ENCODE measurements around the gene SELPLG. TPM values are rescaled to one million over a fixed set of nuclear protein-coding genes. Genes with fewer than 3 reads are reported as not detected.
A peak's percentile ranks its signal among the peaks of the same experiment; 100 is the strongest.
"Not testable (repeated sequence)": the region's sequence is repeated elsewhere in the genome, so short reads cannot be mapped to it uniquely, and the experiment has no call there.

The SELPLG gene
- total RNA-seq, 4 donors from 2014 or later: 1.3 to 5.6 (median 3.0) TPM

GRCh38 chr12:108620236-108620879 is 13.3 kb downstream of the SELPLG start:
- WGBS: 96% methylated on average over 10 of the region's 10 CpGs

DNA sequence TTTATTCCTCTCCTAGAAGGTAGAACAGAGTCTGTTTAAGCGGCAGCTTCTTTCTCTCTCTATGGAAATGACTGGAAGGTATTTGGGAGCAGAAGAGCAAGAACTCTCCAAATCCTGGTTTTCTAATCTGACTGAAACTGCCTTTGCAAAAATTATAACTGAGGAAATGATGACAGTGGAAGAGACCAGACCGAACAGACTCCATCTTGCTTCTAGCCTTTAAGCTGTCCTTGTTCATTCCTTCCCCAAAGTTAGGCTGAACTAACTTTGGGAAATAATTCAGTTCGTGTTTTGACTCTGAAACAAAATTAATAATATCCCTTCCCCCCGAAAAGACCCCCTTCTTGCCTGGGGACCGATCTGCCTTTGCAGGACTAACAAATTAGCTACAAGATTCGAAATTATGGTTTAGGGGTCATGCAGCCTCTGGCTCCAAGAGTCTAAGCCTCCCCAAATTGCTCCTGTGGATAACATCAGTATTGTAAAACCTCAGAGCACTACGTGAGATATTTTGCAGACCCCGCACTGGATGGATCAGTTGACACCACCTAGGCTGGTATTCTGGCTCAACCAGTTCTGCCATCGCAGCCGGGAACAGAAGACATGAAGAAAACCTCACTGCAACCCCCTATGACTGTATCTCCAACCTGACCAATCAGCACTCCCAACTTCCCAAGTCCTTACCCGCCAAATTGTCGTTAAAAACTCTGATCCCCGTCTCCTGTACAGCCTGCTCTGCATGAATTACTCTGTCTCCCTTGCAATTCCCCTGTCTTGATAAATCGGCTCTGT is 14.1 kb downstream of the SELPLG start:
- Histone ChIP-seq H3K27ac (no peak overlapping the region), H3K36me3 (no peaks in the 10 kb centered on the region), H3K27me3 (no peaks in the 10 kb centered on the region), H3K9me3 (no peaks in the 10 kb centered on the region), H3K4me1 (peaks cover 7% of the 10 kb centered on the region), H3K4me3 (no peak overlapping the region)
- TF ChIP-seq EP300 (IDR thresholded peaks at IDR 0.05) (no peak), POLR2AphosphoS5 (IDR thresholded peaks at IDR 0.05) (no peak), CTCF (IDR thresholded peaks at IDR 0.05) (no peak), POLR2A (IDR thresholded peaks at IDR 0.05) (no peak)
- WGBS: 54% methylated on average over 13 of the region's 14 CpGs
- DNase-seq (ENCODE audit: low spot score in 2 of 2): no peak

More at GRCh38 chr12:108620236-108620879, 13.3 kb downstream of the SELPLG start:
- no peak for TF ChIP-seq CTCF (IDR thresholded peaks at IDR 0.05)
- TF ChIP-seq POLR2A (IDR thresholded peaks at IDR 0.05): no peak
- no peak for TF ChIP-seq EP300 (IDR thresholded peaks at IDR 0.05)
- TF ChIP-seq POLR2AphosphoS5 (IDR thresholded peaks at IDR 0.05): no peak
- H3K4me3 ChIP-seq: no peak overlapping the region
- no peaks in the 10 kb centered on the region for H3K36me3 ChIP-seq
- DNase-seq (ENCODE audit: low spot score in 2 of 2): no peak
- no peaks in the 10 kb centered on the region for H3K27me3 ChIP-seq
- H3K4me1 ChIP-seq: peaks cover 7% of the 10 kb centered on the region
- H3K27ac ChIP-seq: no peak overlapping the region
- H3K9me3 ChIP-seq: no peaks in the 10 kb centered on the region

DNA sequence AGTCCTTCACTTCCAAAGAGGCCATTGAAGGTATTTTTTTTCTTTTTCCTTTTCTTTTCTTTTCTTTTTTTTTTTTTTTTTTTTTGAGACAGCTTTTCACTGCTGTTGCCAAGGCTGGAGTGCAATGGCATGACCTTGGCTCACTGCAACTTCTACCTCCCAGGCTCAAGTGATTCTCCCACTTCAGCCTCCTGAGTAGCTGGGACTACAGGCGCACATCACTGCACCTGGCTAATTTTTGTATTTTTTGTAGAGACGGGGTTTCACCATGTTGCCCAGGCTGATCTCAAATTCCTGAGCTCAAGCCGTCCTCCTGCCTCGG is 14.8 kb downstream of the SELPLG start:
- not testable (repeated sequence) for H3K4me1 ChIP-seq; DNase-seq (ENCODE audit: low spot score in 2 of 2); H3K4me3 ChIP-seq; H3K9me3 ChIP-seq; H3K36me3 ChIP-seq; H3K27me3 ChIP-seq; H3K27ac ChIP-seq
- 77% methylated on average over 4 of the region's 4 CpGs for WGBS

GRCh38 chr12:108618079-108618952 is 15.4 kb downstream of the SELPLG start:
- Histone ChIP-seq H3K27ac (no peak overlapping the region), H3K4me3 (no peak overlapping the region), H3K4me1 (peaks cover 7% of the 10 kb centered on the region), H3K27me3 (no peaks in the 10 kb centered on the region), H3K36me3 (no peaks in the 10 kb centered on the region), H3K9me3 (no peaks in the 10 kb centered on the region)
- WGBS: 11% methylated on average over 16 of the region's 16 CpGs
- peak; percentile 89 to 91 for DNase-seq (ENCODE audit: low spot score in 2 of 2)
- TF ChIP-seq POLR2AphosphoS5 (IDR thresholded peaks at IDR 0.05): peak in 2 of 3 donors; percentile 39 to 46
- no peak for TF ChIP-seq POLR2A (IDR thresholded peaks at IDR 0.05)
- no peak for TF ChIP-seq EP300 (IDR thresholded peaks at IDR 0.05)
- TF ChIP-seq CTCF (IDR thresholded peaks at IDR 0.05): peak; percentile 95 to 96

DNA sequence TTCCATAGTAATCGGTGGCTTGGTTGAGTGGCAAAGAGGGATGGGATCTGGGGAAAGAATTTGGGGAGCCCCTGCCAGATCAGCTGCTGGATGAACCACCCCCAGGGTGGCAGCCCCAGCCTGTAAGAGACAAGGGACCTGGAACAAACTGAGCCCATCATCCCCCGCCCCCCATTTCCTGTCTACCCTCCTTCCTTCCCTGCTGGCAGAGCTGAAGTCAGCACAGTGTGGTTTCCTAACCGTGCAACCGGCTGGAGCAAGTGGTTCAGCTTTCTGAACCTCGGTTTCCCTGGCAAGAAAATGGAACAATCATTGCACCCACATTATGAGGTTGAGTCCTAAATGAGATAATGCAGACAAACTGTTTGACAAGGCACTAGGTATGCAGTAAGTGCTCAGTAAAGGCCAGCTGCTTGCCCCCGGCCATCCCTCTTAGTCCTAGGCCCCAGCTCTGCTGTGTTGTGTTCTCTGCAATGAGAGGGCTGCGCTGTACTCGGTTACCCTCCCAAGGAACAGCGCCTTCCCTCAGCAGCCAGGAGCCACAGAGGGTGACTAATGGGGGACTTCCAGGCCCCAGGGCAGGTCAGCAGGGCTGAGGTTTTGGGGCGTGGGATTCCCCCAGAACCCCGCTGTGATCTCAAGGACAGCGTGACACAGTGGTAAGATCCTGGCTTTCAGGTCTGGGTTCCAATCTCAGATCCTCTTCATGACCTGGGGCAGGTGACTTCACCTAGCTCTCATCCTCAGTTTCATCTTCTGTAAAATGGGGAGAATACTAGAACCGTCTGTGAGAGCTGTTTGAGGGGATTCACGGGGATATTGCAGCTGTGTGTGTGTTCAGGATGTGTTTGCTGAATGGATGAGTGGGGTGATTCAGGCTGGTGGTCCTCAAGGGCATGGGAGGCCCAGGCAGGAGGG is 16.5 kb downstream of the SELPLG start:
- no peaks in the 10 kb centered on the region for H3K36me3 ChIP-seq
- DNase-seq (ENCODE audit: low spot score in 2 of 2): no peak
- peaks cover 12% of the 10 kb centered on the region for H3K4me1 ChIP-seq
- no peaks in the 10 kb centered on the region for H3K27me3 ChIP-seq
- H3K9me3 ChIP-seq: no peaks in the 10 kb centered on the region
- 81% methylated on average over 10 of the region's 14 CpGs for WGBS
- H3K4me3 ChIP-seq: no peak overlapping the region
- H3K27ac ChIP-seq: no peak overlapping the region
- TF ChIP-seq EP300 (IDR thresholded peaks at IDR 0.05) (no peak), CTCF (IDR thresholded peaks at IDR 0.05) (no peak), POLR2A (IDR thresholded peaks at IDR 0.05) (no peak), POLR2AphosphoS5 (IDR thresholded peaks at IDR 0.05) (no peak)
